GM18520 (cell line): ENCODE results near the gene TNFAIP8L3.

Experiments used
- ATAC-seq: cut with Tn5 transposase; IDR thresholded peaks from one replicate; pipeline ENCODE4 v1.9.1; 2021; ENCODE audit not compliant: unreplicated experiment

TNFAIP8L3 gene

GRCh38 chr15:51007131-51007666 lies 87.5 kb downstream of the TNFAIP8L3 start:
- ATAC-seq, result no peak
